GDM1 (cell line): ENCODE data around the gene KAZN.

ENCODE experiments used
- DNase-seq: peaks from one replicate; lab custom pipeline; 2025; lab: John Stamatoyannopoulos, UW

The KAZN gene

GRCh38 chr1:14983277-14983676 lies 384.8 kb downstream of the KAZN start:
- DNase-seq, result no peak

- no peak for DNase-seq
Measured at GRCh38 chr1:14986168-14986567, 387.7 kb downstream of the KAZN start.

GRCh38 chr1:14987829-14988603 lies 389.5 kb downstream of the KAZN start:
- no peak for DNase-seq

GRCh38 chr1:14988636-14989035 lies 390.2 kb downstream of the KAZN start:
- no peak for DNase-seq

- no peak for DNase-seq
Measured at GRCh38 chr1:14989931-14990728, 391.6 kb downstream of the KAZN start.

GRCh38 chr1:14993414-14993813 lies 394.9 kb downstream of the KAZN start:
- DNase-seq, result no peak

GRCh38 chr1:14994148-14994547 lies 395.7 kb downstream of the KAZN start:
- no peak for DNase-seq

GRCh38 chr1:14994841-14995437 lies 396.5 kb downstream of the KAZN start:
- no peak for DNase-seq

- no peak for DNase-seq
Measured at GRCh38 chr1:14996133-14997050, 397.9 kb downstream of the KAZN start.

GRCh38 chr1:14997646-14998276 lies 399.3 kb downstream of the KAZN start:
- DNase-seq, result no peak

GRCh38 chr1:14999441-14999840 lies 401.0 kb downstream of the KAZN start:
- DNase-seq, result no peak

GRCh38 chr1:15000030-15000429 lies 401.5 kb downstream of the KAZN start:
- DNase-seq, result no peak

GRCh38 chr1:15000671-15001070 lies 402.2 kb downstream of the KAZN start:
- no peak for DNase-seq

- DNase-seq, result no peak
Measured at GRCh38 chr1:15001317-15001915, 402.9 kb downstream of the KAZN start.

- no peak for DNase-seq
Measured at GRCh38 chr1:15002325-15002724, 403.8 kb downstream of the KAZN start.

- DNase-seq, result no peak
Measured at GRCh38 chr1:15004396-15004795, 405.9 kb downstream of the KAZN start.

GRCh38 chr1:15005116-15005515 lies 406.6 kb downstream of the KAZN start:
- no peak for DNase-seq

- no peak for DNase-seq
Measured at GRCh38 chr1:15007368-15007767, 408.9 kb downstream of the KAZN start.

- no peak for DNase-seq
Measured at GRCh38 chr1:15007842-15008241, 409.4 kb downstream of the KAZN start.

- DNase-seq, result no peak
Measured at GRCh38 chr1:15008783-15009729, 410.6 kb downstream of the KAZN start.
